Peyer's patch (tissue), 4 donors: Measurements from ENCODE around the gene TP73. TPM values are rescaled to one million over a fixed set of nuclear protein-coding genes. Genes with fewer than 3 reads are reported as not detected.

Experiments used
- DNase-seq, 3 donors: peaks; one replicate each; pipeline ENCODE4 v3.0.0-alpha.2; 2017 to 2019
- H3K27ac ChIP-seq, 4 donors: fragments of 200-600 bp; sonication (generic); one replicate each; pipeline ENCODE4 v1.5.1; 2016 to 2019
- H3K27me3 ChIP-seq, 2 donors: fragments of 200-600 bp; sonication (generic); one replicate each; pipeline ENCODE4 v1.5.1; 2019
- H3K36me3 ChIP-seq, 3 donors: fragments of 200-600 bp; sonication (generic); one replicate each; pipeline ENCODE4 v1.5.1; 2016 to 2019
- H3K4me1 ChIP-seq, 4 donors: fragments of 200-600 bp; sonication (generic); one replicate each; pipeline ENCODE4 v1.5.1; 2016 to 2019
- H3K4me3 ChIP-seq, 4 donors: fragments of 200-600 bp; sonication (generic); 1 replicate in 3 of 4; 2 replicates in 1 of 4; pipeline ENCODE4 v1.5.1; 2016 to 2019; ENCODE audit warnings: mild to moderate bottlenecking in 1 of 4
- H3K9me3 ChIP-seq, 4 donors: fragments of 200-600 bp; sonication (generic); one replicate each; pipeline ENCODE4 v1.5.1; 2016 to 2019; ENCODE audit warnings: mild to moderate bottlenecking in 1 of 4
- CTCF ChIP-seq, 6 experiments: fragments of 450-650 bp in 4 of 6; fragments of 200-600 bp in 2 of 6; sonication (generic) in 1 of 6; IDR thresholded peaks; one replicate each; pipeline ENCODE4 v1.5.1; 2017 to 2019; ENCODE audit warnings: antibody characterized with exemption in 6 of 6, mild to moderate bottlenecking in 3 of 6, moderate library complexity in 1 of 6
- POLR2A ChIP-seq, 2 donors: fragments of 450-650 bp; IDR thresholded peaks; one replicate each; pipeline ENCODE4 v1.5.1; 2017; ENCODE audit warnings: antibody characterized with exemption in 2 of 2, mild to moderate bottlenecking in 2 of 2, moderate library complexity in 2 of 2
- total RNA-seq, 4 donors: library from RNA; depleted of rRNA; stranded (reverse); fragments of >200 nt; gene quantifications; one replicate each; pipeline ENCODE4 v1.1.0, GENCODE V29; 2016

The TP73 gene
- total RNA-seq, 4 donors from 2014 or later = 0.38 TPM; not detected in 3

DNA sequence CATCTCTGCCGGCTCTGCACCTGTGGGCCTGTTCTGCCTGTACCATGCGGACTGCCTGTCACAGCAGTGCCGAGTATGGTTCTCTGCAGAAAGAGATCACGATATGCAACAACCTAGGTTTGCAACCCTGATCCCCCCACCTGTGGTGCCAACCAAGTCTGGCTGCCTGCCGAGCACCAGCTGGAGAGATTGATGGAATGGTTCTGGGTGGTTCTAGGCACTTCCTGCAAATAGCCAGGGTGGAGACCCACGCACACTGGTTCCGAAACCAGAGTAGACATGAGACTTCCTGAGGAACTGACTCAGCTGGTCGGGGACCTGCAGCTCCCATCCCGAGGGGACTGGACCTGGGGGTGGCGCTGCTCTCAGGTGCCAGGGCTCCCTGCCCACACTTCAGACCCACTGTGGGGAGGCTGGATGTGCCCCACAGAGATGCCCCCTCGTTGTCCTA, 22.1 kb upstream of the TP73 start:
- TF ChIP-seq POLR2A (IDR thresholded peaks at IDR 0.05) = no peak
- no peak for TF ChIP-seq CTCF (IDR thresholded peaks at IDR 0.05)
- no peak overlapping the region for H3K4me3 ChIP-seq
- H3K36me3 ChIP-seq = peaks cover 0 to 84% (median 0%) of the 10 kb centered on the region in 3 donors
- peaks cover 0 to 14% (median 2%) of the 10 kb centered on the region in 4 donors for H3K4me1 ChIP-seq
- H3K9me3 ChIP-seq = no peaks in the 10 kb centered on the region
- H3K27me3 ChIP-seq = no peaks in the 10 kb centered on the region
- no peak overlapping the region for H3K27ac ChIP-seq
- no peak for DNase-seq

DNA sequence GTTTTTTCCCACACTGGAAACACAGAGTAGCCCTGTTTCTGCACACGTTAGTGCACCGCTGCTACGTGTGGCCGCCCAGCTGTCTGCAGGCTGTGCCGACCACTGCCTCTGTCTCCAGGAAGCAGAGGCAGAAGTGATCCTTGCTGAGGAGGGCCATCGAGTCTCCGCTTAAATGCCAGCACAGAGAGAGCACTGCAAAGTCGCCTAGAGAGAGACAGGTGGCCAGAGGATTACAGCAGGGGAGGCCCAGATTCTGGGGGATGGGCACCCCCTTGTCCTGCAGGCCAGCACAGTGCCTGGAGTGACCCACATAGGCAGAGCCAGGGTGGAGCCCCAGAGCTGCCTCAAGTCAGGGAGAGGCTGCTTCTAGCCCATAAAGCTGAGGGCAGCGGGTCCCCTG, 21.4 kb upstream of the TP73 start:
- Histone ChIP-seq H3K36me3 (peaks cover 0 to 91% (median 0%) of the 10 kb centered on the region in 3 donors), H3K27me3 (no peaks in the 10 kb centered on the region), H3K27ac (no peak overlapping the region), H3K4me3 (no peak overlapping the region), H3K9me3 (no peaks in the 10 kb centered on the region), H3K4me1 (peaks cover 0 to 9% (median 0%) of the 10 kb centered on the region in 4 donors)
- DNase-seq = no peak
- TF ChIP-seq POLR2A (IDR thresholded peaks at IDR 0.05) (no peak), CTCF (IDR thresholded peaks at IDR 0.05) (no peak)

DNA sequence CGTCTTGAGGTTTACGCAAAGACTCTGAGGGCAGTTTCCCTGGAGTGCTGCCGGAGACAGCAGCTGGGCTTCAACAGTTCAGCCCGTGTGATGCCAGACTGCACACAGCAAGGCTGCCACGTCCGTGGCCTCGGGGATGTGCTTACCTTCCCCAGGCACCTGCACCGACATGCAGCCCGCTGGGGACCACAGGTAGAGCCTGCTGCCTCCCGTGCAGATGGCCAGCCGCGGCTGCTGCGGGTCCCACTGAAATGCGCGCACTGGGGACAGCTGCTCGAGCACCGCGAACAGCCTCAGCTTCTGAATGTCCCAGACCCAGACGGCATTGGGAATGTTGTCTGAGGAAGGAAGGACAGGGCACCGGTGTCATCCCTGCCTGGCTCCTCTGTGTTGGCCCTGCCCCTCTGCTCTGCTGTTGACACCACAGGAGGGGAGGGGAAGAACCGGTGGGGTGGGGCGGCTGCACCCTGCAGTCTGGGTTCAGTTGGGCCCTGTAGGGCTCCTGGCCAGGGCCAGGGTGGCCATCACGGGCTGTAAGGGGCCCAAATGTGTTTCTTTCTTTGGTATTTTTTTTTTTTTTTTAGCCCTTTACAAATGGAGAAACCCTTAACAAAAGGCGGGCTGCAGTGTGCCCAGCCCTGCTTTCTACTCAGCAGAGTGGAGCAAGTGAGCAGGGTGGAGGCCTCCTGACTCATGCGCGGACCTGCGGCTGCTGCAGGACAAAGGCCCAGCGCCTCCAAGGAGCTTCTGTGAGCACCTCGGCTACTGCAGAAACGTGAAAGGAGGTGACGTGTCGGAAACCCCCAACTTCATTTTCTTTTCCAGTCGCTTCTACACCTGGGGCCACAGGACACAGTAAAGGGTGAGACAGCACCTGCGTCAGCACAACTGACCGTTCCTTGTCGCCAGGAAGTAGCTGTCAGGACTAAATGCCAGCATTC, 20.7 kb upstream of the TP73 start:
- TF ChIP-seq POLR2A (IDR thresholded peaks at IDR 0.05) (no peak), CTCF (IDR thresholded peaks at IDR 0.05) (no peak)
- H3K36me3 ChIP-seq = peaks cover 0 to 96% (median 0%) of the 10 kb centered on the region in 3 donors
- peaks cover 0 to 2% (median 0%) of the 10 kb centered on the region in 4 donors for H3K4me1 ChIP-seq
- H3K27ac ChIP-seq = no peak overlapping the region
- DNase-seq = no peak
- no peaks in the 10 kb centered on the region for H3K9me3 ChIP-seq
- H3K4me3 ChIP-seq = no peak overlapping the region
- H3K27me3 ChIP-seq = no peaks in the 10 kb centered on the region

GRCh38 chr1:3632298-3632697, 20.0 kb upstream of the TP73 start:
- peaks cover 0 to 96% (median 0%) of the 10 kb centered on the region in 3 donors for H3K36me3 ChIP-seq
- H3K27me3 ChIP-seq = no peaks in the 10 kb centered on the region
- H3K4me1 ChIP-seq = no peaks in the 10 kb centered on the region
- H3K27ac ChIP-seq = no peak overlapping the region
- no peak for DNase-seq
- no peak overlapping the region for H3K4me3 ChIP-seq
- TF ChIP-seq CTCF (IDR thresholded peaks at IDR 0.05) (no peak), POLR2A (IDR thresholded peaks at IDR 0.05) (no peak)
- H3K9me3 ChIP-seq = no peaks in the 10 kb centered on the region

- no peak overlapping the region for H3K4me3 ChIP-seq
- DNase-seq = no peak
These were observed 19.5 kb upstream of the TP73 start for GRCh38 chr1:3632716-3633343.

More at GRCh38 chr1:3632716-3633343, 19.5 kb upstream of the TP73 start:
- Histone ChIP-seq H3K27ac (no peak overlapping the region), H3K9me3 (no peaks in the 10 kb centered on the region), H3K27me3 (no peaks in the 10 kb centered on the region), H3K4me1 (no peaks in the 10 kb centered on the region), H3K36me3 (peaks cover 0 to 96% (median 0%) of the 10 kb centered on the region in 3 donors)
- TF ChIP-seq POLR2A (IDR thresholded peaks at IDR 0.05) = no peak
- no peak for TF ChIP-seq CTCF (IDR thresholded peaks at IDR 0.05)
